Nephron progenitor cell (in vitro differentiated cells): ENCODE data around the gene ARHGAP24.
A peak's percentile ranks its signal among the peaks of the same experiment; 100 is the strongest.

Experiments used
- DNase-seq: peaks from one replicate; pipeline ENCODE4 v3.0.0; 2021
- H3K27ac Mint-ChIP-seq: 2 replicates; pipeline ENCODE4 v1.8.0; 2021; ENCODE audit warnings: mild to moderate bottlenecking, moderate library complexity, mixed read lengths
- H3K27me3 Mint-ChIP-seq: 2 replicates; pipeline ENCODE4 v1.8.0; 2021; ENCODE audit warnings: mild to moderate bottlenecking, low read depth, mixed read lengths; ENCODE audit not compliant: poor library complexity
- H3K36me3 Mint-ChIP-seq: 2 replicates; pipeline ENCODE4 v1.8.0; 2021; ENCODE audit warnings: low read depth, mixed read lengths
- H3K4me1 Mint-ChIP-seq: 2 replicates; pipeline ENCODE4 v1.8.0; 2021; ENCODE audit warnings: mixed read lengths
- H3K4me3 Mint-ChIP-seq: 2 replicates; pipeline ENCODE4 v1.8.0; 2021; ENCODE audit warnings: mild to moderate bottlenecking, moderate library complexity, mixed read lengths
- H3K9me3 Mint-ChIP-seq: 2 replicates; pipeline ENCODE4 v1.8.0; 2021; ENCODE audit warnings: mild to moderate bottlenecking, moderate library complexity, mixed read lengths
- CTCF ChIP-seq: fragments of 200-600 bp; sonication (generic); IDR thresholded peaks from 2 replicates; pipeline ENCODE4 v1.5.0; 2021; ENCODE audit warnings: antibody characterized with exemption

The ARHGAP24 gene

GRCh38 chr4:85793233-85793585 is 318.3 kb downstream of the ARHGAP24 start:
- no peak for TF ChIP-seq CTCF
- Mint-ChIP-seq H3K27ac (no peak overlapping the region), H3K27me3 (peaks cover 2% of the 10 kb centered on the region), H3K4me3 (no peak overlapping the region), H3K9me3 (peaks cover 20% of the 10 kb centered on the region), H3K36me3 (peaks cover 21% of the 10 kb centered on the region), H3K4me1 (peaks cover 14% of the 10 kb centered on the region)
- no peak for DNase-seq

- H3K27me3 Mint-ChIP-seq = no peaks in the 10 kb centered on the region
- H3K36me3 Mint-ChIP-seq = peaks cover 36% of the 10 kb centered on the region
- H3K27ac Mint-ChIP-seq = no peak overlapping the region
- TF ChIP-seq CTCF = no peak
- H3K4me3 Mint-ChIP-seq = no peak overlapping the region
- H3K9me3 Mint-ChIP-seq = peaks cover 43% of the 10 kb centered on the region
- no peak for DNase-seq
- H3K4me1 Mint-ChIP-seq = no peaks in the 10 kb centered on the region
Measured at GRCh38 chr4:85798012-85798770, 323.2 kb downstream of the ARHGAP24 start.

- no peak for TF ChIP-seq CTCF
- Mint-ChIP-seq H3K27me3 (peaks cover 3% of the 10 kb centered on the region), H3K27ac (peak overlapping the region; percentile 92), H3K4me3 (no peak overlapping the region), H3K36me3 (peaks cover 14% of the 10 kb centered on the region), H3K4me1 (peaks cover 34% of the 10 kb centered on the region), H3K9me3 (peaks cover 17% of the 10 kb centered on the region)
- DNase-seq = no peak
Measured at GRCh38 chr4:85803856-85804255, 328.9 kb downstream of the ARHGAP24 start.

GRCh38 chr4:85805891-85806290 is 330.9 kb downstream of the ARHGAP24 start:
- DNase-seq = no peak
- H3K27me3 Mint-ChIP-seq = peaks cover 3% of the 10 kb centered on the region
- H3K9me3 Mint-ChIP-seq = peaks cover 4% of the 10 kb centered on the region
- no peak for TF ChIP-seq CTCF
- no peak overlapping the region for H3K4me3 Mint-ChIP-seq
- H3K4me1 Mint-ChIP-seq = peaks cover 36% of the 10 kb centered on the region
- peaks cover 4% of the 10 kb centered on the region for H3K36me3 Mint-ChIP-seq
- H3K27ac Mint-ChIP-seq = no peak overlapping the region

GRCh38 chr4:85806334-85806733 is 331.4 kb downstream of the ARHGAP24 start:
- DNase-seq = no peak
- peaks cover 36% of the 10 kb centered on the region for H3K4me1 Mint-ChIP-seq
- TF ChIP-seq CTCF = no peak
- H3K4me3 Mint-ChIP-seq = no peak overlapping the region
- peaks cover 4% of the 10 kb centered on the region for H3K9me3 Mint-ChIP-seq
- H3K36me3 Mint-ChIP-seq = peaks cover 4% of the 10 kb centered on the region
- H3K27ac Mint-ChIP-seq = no peak overlapping the region
- peaks cover 3% of the 10 kb centered on the region for H3K27me3 Mint-ChIP-seq
